NOMO-1 treated with DMSO at 0.1 percent for 48 hours (cell line): ENCODE measurements around the gene ZKSCAN7.
"Not testable (repeated sequence)": the region's sequence is repeated elsewhere in the genome, so short reads cannot be mapped to it uniquely, and the experiment has no call there.

Source experiments
- DNase-seq: peaks from one replicate; lab custom pipeline; 2025; ENCODE audit not compliant: unreplicated experiment; lab: John Stamatoyannopoulos, UW

ZKSCAN7 gene

GRCh38 chr3:44554626-44555592 is at the start of gene ZKSCAN7:
Gene ZKSCAN7 (plus strand): TSS chr3:44555193. CDS start chr3:44557048, 1,855 bp downstream.
- no peak for DNase-seq

GRCh38 chr3:44506556-44506955 is 48.4 kb upstream of the ZKSCAN7 start:
- DNase-seq = no peak

GRCh38 chr3:44506961-44507360 is 48.0 kb upstream of the ZKSCAN7 start:
- no peak for DNase-seq

GRCh38 chr3:44509393-44509921 is 45.5 kb upstream of the ZKSCAN7 start:
- no peak for DNase-seq

- peak; percentile 39 for DNase-seq
These were observed 45.0 kb upstream of the ZKSCAN7 start for GRCh38 chr3:44510000-44510368.

- DNase-seq = no peak
These were observed 43.8 kb upstream of the ZKSCAN7 start for GRCh38 chr3:44511238-44511566.

GRCh38 chr3:44513513-44513912 is 41.5 kb upstream of the ZKSCAN7 start:
- DNase-seq = no peak

- DNase-seq = peak; percentile 72
These were observed 38.8 kb upstream of the ZKSCAN7 start for GRCh38 chr3:44516230-44516629.

GRCh38 chr3:44518782-44519156 is 36.2 kb upstream of the ZKSCAN7 start:
- DNase-seq = no peak

- no peak for DNase-seq
These were observed 33.3 kb upstream of the ZKSCAN7 start for GRCh38 chr3:44521721-44522120.

GRCh38 chr3:44522494-44522933 is 32.5 kb upstream of the ZKSCAN7 start:
- DNase-seq = no peak

GRCh38 chr3:44525060-44525459 is 29.9 kb upstream of the ZKSCAN7 start:
- no peak for DNase-seq

- peak; percentile 18 for DNase-seq
These were observed 25.1 kb upstream of the ZKSCAN7 start for GRCh38 chr3:44529927-44530326.

- no peak for DNase-seq
These were observed 24.1 kb upstream of the ZKSCAN7 start for GRCh38 chr3:44530911-44531310.

GRCh38 chr3:44534659-44535058 is 20.3 kb upstream of the ZKSCAN7 start:
- not testable (repeated sequence) for DNase-seq

- DNase-seq = no peak
These were observed 19.6 kb upstream of the ZKSCAN7 start for GRCh38 chr3:44535364-44535763.

- not testable (repeated sequence) for DNase-seq
These were observed 10.2 kb upstream of the ZKSCAN7 start for GRCh38 chr3:44544811-44545210.

GRCh38 chr3:44555723-44556122 is 730 bp downstream of the ZKSCAN7 start:
- DNase-seq = no peak

- no peak for DNase-seq
These were observed 2.1 kb downstream of the ZKSCAN7 start for GRCh38 chr3:44557074-44557473.

GRCh38 chr3:44561076-44561475 is 6.1 kb downstream of the ZKSCAN7 start:
- DNase-seq = no peak

- DNase-seq = no peak
These were observed 7.2 kb downstream of the ZKSCAN7 start for GRCh38 chr3:44562147-44562546.

GRCh38 chr3:44568561-44568960 is 13.6 kb downstream of the ZKSCAN7 start:
- no peak for DNase-seq

GRCh38 chr3:44571024-44571423 is 16.0 kb downstream of the ZKSCAN7 start:
- no peak for DNase-seq
